SW480 (cell line): ENCODE measurements around the gene CCDC152.

Source experiments
- DNase-seq: peaks from one replicate; pipeline ENCODE4 v3.0.0-alpha.2; 2016; ENCODE audit warnings: low spot score

Gene CCDC152

DNA sequence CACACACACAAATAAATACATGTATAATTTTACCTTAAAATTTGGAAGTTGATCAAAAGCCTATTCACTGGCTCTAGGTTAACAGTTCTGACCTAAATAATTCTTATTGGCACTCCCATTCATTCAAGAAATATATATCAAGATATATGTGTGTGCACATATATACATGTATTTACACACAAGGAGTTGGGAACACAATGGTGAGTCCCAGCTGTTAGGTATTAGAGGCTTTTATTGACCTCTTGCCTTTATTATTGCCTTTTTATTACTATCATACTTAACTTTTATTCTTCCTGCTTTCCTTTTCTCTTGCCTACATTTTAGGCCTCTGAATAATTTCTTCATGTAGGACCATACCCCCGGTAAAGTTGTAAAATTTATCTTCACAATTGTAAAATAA, 25.0 kb downstream of the CCDC152 start:
- no peak for DNase-seq

DNA sequence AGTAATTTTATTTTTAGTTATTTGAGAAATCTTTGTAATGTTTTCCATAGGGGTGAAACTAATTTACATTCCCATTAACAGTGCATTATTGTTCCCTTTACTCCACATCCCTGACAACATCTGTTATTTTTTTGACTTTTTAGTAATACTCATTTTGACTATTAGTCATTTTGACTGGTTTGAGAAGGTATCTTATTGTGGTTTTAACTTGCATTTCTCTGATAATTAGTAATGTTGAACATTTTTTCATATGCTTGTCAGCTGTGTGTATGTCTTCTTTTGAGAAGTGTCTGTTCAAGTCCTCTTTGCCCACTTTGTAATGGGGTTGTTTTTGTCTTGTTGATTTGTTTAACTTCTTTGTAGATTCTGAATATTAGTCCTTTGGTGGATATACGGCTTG, 27.5 kb downstream of the CCDC152 start:
- DNase-seq, result no peak

DNA sequence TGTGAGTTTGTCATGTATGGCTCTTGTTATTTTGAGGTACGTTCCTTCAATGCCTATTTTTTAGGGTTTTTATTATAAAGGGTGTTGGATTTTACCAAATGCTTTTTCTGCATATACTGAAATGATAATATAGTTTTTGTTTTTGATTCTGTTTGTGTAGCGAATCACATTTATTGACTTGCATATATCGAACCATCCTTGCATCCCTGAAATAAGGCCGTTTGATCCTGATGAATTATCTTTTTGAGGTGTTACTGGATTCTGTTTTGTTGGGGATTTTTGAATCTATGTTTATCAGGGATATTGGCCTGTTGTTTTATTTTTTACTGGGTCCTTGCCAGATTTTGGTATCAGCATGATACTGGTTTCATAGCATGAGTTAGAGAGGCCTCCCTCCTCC, 29.1 kb downstream of the CCDC152 start:
- DNase-seq, result no peak

DNA sequence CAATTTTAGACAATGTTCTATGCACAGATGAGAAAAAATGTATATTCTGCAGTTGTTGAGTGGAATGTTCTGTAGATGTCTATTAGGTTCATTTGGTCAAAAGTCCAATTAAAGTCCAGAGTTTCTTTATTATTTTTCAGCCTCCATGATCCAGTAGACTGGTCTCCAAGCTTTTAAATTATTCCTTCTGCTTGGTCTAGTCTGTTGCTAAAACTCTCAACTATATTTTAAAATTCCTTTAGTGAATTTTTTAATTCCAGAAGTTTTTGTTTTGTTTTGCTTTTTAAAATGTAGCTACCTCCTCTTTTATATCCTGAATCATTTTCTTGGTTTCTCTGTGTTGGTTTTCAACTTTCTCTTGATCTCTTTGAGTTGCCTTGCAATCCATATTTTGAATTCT, 30.5 kb downstream of the CCDC152 start:
- no peak for DNase-seq

DNA sequence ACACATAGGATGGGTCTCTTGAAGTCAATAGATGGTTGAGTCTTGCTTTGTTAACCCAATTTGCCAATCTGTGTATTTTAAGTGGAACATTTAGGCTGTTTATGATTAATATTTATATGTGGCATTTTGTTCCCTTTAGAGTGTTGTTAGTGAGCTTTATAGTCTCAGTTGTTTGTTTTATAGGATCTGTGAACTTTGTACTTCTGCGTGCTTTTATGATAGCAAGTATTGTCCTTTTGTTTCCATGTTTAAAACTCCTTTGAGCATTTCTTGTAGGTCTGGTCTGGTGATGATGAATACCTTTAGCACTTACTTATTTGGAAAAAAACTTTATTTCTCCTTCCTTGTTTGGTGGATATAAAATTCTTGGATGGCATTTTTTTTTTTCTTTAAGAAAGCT, 31.2 kb downstream of the CCDC152 start:
- DNase-seq, result no peak

DNA sequence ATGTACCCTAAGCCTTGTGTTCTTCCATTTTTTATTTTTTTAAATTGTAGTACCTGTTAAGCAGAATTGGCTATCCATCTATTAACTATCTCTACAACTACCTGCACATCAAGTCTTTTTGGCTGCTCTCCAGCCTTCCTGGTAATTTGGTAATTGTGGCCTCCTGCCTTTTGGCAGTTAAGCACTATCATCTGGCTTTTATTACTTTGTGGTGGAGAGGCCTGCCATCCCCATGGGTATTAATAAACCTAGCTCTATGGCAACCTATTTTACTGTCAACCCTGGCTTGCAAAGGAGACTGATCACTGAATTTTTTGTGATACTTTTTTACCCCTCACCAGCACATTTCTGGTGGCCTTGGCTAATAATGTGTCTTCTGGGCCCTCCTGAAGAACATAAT, 34.5 kb downstream of the CCDC152 start:
- DNase-seq, result no peak

DNA sequence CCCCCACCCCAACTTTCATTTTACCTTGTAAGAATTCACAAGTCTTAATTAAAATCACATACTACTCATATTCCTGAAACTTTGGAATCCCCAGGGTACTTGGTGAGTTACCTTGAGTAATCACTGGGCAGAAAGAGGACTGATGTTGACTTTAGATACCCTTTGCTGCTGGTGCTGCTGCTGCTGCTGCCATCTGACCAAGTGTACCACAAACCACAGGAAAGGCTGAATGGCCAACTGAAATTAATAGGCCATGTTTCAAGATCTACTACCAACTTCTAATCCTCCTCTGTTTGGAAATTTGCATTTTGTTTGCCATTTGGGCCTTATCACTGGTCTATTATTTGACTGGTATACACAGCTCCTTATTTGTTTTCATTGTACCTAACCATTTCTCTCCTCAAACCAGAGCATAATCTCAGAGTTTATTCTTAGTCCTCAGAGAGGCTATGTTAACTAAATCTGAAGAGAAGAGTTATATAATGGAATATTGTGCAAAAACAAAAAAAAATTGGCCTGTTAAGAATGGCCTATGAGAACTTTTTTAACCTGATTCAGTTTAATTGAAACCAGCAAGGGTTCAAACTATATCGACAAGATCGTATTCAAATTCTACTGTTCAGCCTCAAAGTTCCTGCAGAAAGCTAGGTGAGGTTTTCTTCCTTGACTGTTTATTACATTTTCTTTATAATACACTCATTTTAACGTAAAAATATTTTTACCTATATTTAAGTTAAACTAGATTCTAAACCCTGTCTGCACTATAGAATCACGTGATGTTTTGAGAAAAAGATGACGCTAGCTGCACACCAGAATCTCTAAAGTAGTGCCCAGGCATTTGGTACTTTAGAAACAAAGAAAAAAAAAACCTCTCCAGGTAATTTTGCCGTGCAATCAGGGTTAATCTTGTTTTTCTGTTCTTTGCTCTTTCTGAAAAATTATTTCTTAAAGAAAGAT, 41.9 kb downstream of the CCDC152 start:
- no peak for DNase-seq

DNA sequence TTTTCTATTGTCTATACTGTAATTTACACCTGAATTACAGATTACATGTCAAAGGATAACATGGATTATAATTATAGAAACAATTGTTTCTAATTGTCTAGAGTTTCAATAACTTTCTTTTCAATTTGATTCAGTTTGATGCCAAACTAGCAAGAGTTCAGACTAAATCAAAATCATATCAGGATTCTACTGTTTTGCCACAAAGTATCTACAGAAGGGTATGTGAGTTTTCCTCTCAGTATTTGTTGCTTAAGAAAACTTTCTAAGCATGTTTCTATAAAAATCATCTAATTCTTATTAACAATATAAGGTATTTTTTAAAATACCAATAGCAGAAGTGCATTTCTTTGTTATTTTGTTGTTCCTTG, 42.6 kb downstream of the CCDC152 start:
- DNase-seq, result no peak

DNA sequence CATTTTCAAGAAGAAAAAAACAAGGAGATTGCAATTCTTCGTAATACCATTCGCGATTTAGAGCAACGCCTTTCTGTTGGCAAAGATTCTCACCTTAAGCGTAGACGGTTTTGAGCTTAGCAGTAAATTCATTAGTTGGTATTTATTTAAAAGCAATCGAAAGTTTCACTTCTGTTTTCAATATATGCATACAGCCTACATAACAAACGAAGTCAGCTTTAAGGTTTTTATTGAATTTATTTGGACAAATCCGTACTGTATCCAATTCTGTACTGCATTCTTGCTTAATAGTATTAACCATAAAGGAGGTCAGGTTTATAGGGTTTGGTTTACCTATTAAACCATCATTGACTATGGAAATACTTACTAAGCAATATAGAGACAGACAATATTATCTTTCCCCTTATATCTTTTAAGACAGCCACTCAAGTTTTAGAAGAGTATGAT, 43.1 kb downstream of the CCDC152 start:
- no peak for DNase-seq

DNA sequence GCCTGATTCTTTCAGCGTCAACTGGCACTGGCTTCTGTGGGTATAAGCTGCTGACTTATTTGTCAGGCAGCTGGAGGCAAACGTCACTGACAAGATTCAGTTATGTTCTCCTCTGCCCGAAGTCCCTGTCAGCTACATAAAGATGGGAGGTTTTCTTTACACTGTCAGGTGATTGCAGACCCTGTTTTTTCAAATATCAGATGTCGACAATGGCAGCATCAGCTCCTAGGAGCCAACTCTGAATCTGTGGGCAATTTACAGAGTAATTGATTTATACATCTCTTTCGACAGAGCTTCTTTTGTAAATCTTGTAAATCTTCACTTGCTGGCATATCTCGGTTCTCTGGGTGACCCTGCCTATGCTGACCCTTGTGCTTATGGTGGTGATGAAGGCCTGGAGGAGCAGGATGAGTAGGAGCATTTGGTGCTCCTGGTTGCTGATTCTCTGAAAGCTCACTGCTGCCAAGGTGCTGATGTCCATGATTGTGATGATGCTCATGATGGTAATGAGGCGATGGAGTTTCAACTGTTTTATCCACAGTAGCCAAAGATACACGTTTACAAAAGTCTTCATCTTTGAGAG, 44.2 kb downstream of the CCDC152 start:
- no peak for DNase-seq

DNA sequence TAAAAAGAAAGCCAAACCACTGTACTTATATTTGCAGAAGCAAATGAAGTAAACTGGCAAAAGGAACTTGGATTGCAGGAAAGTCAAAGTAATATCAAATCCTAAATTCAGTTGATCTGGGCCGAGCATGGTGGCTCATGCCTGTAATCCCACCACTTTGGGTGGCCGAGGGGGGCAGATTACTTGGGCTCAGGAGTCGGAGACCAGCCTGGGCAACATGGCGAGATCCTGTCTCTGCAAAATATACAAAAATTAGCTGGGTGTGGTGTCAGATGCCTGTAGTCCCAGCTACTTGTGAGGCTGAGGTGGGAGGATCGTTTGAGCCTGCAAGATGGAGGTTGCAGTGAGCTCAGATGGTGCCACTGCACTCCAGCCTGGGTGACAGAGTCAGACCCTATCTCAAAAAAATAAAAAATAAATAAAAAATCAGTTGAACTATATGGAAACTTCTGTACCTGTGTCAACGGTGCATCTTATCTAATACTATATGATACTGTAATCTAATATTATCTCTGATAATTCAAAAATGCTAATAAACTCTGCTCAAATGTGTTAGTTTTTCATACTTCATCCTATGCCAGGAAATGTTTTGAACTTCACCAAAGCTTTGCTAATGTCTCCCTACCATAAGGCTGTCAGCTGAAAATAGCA, 45.0 kb downstream of the CCDC152 start:
- no peak for DNase-seq

DNA sequence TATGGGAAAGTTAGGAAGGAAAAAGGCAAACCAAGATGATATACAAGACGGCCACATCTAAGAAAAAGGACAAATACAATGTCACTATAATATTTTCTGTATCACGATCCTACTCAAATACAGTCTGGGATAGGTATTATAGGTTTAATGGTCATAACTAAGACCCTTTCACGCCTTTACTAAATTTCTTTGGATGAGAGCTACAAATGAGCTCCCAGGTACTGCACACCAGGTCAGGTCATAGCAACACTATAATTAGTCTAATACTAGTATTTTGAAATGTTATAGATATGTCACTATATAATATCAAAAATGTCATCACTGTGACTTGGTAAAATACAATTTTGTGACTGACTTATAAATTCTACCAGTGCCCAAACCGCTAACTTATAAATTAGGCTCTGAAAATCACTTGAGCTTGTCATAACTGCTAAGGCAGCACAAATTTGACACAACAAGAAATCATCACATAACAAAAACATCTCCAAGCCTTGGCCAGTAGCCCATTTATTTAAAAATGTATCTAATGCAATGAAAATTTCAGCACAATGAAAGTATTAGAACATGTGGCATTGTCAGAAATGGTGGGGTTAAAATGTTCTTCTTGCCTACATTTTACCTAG, 48.2 kb downstream of the CCDC152 start:
- no peak for DNase-seq

DNA sequence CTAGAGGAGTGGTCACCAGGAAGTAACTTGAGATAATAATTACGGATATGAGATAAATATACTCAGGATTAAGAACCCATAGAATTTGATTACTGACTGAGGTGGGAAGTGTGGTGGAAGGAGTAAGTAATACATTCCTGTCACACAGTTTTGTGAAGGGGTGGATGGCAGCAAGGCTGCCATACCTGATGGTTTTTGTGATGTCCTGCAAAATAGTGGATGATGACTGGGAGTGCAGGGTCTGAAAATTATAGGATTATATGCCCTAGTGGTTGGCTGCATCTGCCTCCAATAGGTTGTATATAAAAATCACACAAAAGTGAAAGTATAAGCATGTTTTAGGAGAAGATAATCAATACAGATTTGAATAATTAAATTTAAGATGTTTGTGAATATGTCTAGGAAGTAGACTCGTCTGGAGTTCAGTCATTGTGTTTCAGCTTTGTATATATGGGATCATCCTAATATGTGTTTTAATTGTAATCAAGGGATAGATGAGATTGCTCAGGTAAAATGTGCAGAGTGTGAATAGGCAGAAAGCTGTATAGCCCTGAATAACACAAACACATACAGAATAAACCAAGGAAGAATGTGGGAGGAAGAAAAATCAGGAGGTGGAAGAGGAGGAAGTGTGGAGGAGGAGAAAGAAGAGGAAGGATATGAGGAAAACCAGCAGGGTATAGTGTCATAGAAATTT, 49.5 kb downstream of the CCDC152 start:
- DNase-seq, result no peak

DNA sequence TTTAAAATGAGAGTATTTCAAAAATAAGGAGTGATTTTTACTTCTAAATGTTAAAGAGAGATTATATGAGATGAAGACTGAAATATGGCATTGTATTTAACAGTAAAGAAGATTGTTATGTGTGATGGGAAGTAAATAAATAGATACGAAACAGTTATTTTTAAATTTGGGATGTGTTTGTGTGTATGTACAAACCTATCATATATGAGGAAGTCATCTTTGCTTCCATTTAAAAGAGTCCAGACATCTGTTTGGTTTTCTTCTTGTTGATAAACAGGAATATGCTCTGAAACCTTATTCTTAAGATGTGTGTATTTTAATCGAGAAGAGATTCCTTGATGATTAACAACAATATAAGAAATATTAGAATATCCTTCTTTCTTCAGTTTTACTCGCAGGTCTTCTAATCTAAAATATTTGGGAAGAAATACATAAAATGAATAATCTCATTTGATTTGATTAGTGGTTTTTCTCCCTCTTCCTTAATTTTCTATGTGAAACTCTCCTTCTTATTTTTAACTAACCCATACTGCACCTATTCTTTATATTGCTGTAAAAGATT, 50.2 kb downstream of the CCDC152 start:
- DNase-seq, result no peak

DNA sequence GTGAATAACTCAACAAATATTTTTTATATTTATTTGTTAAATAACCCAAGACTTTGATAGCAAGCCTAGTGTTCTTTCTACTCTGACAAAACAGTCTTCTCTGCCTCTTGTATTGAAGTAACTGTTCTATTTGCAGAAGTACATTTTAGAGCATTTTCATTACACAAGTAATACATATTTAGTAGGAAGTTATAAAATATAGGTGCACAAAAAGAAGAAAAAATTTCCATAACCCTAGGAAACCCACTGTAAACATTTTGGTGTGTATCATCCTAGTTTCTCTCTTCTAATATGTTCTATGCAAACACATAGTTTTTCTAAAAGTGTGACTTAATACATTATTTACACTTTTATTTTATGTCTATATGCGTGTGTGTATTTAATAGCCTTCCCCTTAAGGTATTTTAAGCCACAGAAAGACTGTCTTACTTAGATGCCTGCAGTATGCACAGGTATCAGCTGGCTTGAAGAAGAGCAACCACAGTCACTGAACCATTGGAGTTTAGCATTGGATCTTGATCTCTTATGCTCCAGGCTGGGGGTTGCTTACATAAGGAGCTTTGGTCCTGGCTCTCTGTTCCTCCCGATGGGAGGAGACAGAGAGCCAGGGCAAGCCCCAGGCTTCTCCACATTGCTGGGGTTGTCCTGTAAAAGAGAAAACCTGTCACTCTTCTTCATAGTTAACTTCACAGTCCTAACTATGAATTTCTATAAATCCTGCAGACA, 51.3 kb downstream of the CCDC152 start:
- no peak for DNase-seq

DNA sequence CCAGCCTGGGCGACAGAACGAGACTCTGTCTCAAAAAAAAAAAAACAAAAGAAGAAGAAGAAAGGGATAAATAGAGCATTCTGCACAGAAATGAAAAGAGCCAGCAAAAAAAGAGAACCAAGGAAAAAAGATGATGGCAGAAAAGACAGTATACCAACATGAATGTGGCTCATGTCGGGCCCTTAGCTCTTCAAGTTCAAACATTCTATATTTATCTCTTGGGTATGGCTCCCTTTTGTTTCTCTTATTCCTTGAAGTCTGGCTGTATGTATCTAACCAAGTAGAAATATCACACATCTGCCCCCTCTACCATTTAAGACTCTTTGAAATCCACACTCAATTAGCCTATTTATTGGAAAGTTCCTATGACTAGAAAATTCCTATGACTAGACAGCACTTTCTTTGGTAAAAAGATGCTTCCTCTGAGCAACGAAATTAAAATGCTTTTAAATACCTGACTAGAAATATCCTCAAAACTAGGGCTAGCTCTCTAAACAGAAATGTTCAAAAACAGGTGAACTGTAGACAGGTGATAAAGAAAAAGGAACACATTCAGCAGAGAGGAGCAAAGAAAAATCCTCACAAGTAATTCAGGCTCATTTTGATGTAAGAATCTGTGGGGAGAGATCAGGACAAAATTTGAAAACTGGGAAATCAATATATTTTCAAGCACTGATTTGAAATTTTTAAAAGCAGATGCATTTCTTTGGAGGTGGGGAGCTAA, 52.4 kb downstream of the CCDC152 start:
- no peak for DNase-seq

DNA sequence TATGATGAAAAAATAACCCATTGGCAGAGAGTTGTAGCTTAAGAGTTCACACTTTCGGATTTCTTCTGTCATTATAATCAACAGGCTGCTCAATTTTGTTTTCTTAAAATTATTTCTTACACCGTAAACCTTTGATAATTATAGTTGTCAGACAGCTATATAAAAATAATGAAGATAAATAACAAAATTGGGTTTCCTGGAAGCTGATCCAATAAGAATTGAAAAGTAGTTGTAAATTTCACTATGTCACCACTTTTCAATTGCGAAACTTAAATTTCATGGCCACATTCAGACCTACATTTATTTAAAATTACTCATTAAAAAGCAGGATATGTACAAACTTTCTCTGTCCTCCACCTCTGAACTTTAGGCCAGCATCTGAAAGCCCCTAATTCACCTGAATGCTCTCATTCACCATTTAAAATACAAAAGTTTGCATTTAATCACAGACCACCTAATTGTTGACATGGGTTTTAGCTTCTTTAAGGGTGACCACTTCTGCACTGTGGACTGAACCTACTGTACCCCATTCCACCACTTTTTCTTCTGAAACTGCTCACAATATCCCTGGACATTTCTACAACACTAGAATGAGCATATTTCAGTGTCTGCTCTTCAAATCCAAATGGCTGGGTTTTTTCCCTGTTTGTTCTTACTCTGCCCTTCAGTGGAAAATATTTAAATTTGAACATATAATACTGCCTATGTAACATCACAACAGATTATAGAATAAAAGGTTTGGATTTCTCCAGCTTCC, 54.4 kb downstream of the CCDC152 start:
- no peak for DNase-seq

DNA sequence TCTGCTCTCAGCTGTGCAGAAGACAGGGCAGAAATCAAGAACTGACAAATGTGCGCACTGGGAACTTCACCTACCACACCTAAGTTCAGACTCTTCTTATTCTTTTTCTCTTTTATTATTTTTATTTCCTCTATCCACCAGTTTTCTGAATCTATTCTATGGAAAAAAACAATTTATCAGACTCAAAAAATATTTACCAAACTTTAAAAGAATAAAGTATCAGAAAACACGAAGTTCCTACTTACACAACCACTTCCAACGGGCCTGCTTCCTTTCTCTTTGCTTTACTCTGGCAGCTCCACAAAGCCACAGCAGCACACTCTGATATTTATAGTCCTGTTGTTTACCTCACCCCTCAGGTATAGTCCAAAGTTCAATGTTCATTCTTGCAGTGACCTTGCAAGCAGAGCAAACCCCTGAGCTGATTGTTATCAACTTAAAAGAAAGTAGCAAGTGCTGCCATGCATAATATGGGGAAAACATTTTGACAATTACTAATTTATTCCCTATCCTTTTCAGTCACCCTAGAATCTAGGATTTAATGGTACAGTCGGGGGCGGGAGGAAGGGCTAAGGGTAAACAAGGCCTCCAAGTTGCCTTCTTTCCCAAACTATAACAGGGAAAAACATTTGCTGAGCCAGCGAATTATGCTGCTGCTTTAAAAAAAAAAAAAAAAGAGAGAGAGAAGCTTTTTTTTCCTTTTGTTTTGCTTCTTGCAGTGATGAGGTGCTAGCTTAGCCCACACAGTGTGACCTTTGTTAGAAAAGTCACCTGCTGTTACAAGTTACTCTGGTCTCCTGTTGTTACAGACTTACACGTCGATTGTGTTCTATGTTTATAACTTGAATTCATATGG, 55.2 kb downstream of the CCDC152 start, which contains the start of gene SELENOP:
TSS of gene SELENOP (minus strand) at position 302 of the 856 bp plus-strand sequence. CDS start 3,539 bp downstream, outside the sequence.
- DNase-seq, result peak; percentile 81
